ENCODE results near the gene DSCAML1.
A peak's percentile ranks its signal among the peaks of the same experiment; 100 is the strongest.

DSCAML1 gene

DNA sequence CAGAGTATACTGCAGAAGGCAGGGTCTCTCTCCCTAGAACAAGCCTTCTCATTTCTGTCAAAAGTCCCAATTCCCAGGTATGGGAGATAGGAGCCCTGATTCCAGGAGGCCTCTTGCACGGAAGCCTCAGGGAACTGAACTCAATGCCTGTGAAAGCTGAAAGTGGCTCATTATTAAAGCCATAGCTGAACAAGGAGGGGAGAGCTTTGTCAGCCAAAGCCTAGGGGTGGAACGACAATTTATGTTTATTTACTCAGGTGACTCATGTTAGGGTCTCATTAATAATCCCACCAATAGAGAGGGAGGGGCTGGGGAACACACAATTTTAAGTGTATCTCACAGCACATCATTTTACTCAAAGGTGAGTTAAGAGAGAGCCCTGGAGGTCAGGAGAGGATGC is 44.9 kb downstream of the DSCAML1 start:
- no peak for DNase-seq

DNA sequence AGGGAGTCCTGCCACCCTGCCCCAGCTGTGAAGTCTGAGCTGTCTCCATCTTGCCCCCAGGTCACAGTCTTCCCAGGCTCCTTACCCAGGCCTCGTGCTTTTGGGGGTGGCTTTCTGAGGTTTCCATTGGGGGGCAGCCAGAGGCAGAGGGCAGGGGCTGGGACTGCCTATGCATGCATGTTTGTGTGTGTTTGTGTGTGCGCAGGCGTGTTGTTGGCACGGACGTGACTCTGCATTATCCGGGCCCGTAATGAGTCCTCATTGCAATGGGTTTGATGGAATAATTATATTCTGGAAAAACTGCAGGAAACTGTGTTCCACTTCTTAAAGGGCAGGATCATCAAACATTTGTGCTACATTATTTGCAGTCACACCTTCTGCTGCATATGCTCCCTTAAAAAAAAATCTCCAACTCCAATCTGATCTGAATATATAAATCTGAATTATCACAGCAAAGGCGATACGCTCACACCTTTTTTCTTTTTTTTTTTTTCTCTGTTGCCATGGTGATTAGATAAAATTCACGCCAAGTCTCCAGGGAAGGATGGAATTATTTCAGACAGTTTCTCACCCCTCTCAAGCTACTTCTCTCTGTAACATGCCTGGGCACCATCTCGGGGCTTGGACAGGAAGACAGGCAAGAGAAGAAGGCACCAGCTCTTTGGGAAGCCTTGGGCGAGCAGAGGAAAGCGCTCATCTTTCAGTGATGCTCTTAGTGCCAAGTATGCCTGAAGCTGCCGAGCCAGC is 45.9 kb downstream of the DSCAML1 start:
- DNase-seq = no peak

DNA sequence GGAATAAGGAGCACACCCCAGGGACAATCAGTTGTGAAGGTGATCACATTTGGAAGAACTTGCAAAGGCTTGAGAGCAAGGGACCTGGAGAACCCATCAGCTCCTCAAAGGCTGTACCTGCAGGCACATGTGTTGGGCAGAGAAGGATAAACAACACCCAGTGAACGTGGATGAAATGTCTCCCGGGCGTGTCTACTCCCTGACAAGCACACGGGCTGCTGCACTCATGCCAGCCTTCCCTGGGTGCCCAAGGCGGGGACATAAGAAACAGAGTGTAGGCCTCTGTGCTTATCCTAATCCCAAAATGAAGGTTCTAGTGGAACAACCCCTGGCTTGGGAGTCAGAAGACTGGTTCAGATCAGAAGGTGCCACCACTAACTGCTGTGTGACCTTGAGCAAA is 46.7 kb downstream of the DSCAML1 start:
- DNase-seq = no peak

DNA sequence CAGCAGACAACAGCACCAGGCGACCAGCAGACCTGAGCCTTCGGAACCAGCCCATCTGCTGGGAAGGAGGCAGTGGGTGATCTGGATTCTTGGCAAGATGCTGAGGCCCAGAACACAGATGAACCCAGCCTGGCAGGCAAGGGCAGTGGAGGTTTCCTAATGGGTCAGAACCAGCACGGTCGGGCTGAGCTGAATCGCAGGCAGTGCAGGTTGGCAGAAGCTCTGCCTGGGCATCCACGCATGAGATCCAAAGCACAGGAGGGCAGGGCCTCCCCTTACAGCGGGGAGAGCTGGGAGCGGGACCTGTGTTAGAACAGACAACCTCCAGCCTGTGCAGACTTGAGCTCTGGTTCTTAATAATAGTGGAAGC is 47.5 kb downstream of the DSCAML1 start:
- no peak for DNase-seq

DNA sequence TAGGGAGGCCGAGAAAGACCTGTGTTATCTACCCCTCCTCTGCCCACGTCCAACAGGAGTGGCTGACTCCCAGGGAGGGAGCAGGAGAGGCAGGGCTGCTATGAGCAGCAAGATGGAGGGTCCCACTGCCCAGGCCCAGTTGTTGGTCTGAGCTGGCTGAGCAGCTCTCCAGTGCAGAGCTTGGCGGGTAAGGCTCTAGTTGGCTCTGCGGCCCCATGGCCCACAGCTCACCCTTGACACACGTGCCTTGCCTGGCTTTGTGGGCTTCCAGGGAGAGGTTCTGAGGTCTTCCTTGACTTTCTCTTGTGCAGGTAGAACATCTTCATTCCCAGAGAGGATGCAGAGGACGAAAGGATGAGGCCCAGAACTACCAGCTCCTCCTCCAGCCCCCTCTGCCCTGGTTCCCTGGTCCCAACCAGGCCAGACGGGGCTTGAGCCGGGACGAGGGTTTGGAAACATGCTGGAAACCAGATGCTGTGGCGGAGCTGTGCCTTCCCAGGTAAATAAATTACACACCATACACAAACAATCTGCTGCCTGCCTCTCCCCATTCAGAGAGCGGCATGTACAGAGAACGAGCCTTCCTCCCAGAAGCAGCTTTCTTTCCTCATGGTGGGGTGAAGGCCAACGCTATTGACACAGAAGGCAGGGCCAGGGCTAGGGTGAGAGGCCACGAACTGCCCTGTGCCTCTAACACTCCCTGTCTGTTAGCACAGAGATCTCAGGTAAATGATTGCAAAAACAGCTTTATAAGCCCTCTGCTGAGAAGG is 48.1 kb downstream of the DSCAML1 start:
- no peak for DNase-seq

DNA sequence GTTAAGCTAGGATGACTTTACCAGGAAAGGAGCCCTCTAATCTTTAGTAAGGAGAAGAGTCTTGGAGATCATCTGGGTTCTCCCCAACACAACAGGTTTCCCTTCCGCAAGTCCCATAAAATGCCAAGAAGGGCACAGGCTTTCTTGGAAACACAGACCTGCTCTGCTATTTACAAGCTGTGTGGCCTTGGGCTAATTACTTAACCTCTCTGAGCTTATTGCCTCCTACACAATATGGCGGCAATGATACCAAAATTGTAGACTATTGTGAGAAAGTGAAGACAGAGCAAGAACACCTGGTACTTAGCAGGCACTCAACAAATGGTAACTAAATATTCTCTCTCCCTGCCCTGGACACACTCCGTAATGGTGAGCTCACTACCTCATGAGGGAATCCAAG is 49.1 kb downstream of the DSCAML1 start:
- no peak for DNase-seq

DNA sequence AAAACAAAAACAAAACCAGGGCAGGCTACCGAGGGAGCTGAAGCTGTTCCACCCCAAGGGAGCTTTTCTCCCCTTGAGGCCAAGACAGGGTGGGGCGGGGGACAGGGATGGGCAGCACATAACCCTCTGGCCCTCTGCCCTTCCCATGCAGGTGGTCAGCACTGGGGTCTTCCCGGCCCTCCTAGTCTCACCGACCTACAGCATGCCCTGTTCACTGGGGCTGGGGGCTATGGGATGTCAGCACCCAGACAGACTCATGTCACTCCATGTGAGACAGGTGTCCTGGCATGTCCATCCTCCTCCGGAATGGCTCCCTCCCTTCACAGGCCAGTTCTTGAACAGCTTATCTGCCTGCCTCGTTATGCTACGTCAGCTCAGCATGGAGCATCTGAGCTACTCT is 51.7 kb downstream of the DSCAML1 start:
- no peak for DNase-seq

DNA sequence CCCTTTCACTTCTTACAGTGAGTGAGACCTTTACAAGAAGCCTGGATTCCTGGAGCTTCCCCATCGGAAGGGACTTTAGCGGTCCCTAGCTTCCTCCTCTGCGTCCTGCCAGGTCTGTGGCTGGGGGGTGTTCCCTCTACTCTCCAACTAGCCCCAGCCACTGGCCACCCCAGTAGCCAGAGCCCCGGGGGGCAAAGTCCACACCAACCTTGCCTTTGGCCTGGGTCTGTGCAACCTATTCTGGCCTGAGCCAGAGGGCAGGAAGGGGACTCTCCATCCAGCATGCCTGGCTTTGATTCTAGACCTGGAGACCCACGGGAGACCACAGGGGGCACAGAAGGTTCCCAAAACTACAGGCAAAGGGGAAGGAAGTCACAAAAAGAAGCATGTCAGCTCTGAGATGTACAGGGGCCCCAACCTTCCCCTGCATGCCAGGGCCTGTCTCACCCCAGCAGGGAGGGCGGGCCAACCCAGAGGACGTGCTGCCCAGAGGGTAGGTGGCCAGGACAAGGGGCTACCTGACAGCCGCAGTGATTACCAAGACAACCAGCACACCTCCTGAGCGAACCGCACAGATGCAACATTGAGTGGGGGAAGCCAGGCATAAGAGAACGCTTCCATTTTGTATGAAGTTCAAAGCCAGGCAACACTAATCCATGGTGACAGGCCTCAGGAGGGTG is 52.4 kb downstream of the DSCAML1 start:
- DNase-seq = no peak

DNA sequence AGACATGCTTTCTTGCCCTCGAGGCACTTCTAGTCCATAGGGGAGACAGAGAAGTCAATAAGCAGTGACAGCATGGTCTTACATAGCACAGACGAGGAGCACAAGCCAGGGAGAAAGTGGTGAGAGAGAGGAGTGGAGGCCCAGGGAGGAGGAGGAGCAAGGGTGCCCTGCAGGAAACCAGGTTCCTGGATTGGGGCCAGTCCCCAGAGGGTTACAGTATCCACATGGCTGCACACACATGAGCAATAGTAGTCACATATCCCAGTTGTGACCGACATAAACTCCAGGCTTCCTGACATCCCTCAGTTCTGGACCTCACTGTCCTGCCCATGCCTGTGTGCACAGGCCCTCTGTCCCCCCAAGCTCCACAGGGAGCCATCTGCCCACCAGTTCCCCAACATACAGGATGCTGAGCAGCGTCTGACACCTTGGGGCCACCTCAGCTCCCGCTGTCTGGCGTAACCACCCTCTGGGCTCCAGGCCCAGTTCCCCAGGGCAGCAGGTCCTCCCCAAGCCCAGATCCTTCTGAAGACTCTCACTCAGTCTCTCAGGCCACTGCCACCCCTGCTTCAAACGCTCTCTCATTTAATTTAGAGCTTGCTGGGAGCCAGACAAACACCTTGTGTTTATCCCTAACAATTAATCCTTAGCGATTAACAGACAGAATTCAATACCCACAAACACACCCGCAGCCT is 53.7 kb downstream of the DSCAML1 start:
- DNase-seq = peak; percentile 63

DNA sequence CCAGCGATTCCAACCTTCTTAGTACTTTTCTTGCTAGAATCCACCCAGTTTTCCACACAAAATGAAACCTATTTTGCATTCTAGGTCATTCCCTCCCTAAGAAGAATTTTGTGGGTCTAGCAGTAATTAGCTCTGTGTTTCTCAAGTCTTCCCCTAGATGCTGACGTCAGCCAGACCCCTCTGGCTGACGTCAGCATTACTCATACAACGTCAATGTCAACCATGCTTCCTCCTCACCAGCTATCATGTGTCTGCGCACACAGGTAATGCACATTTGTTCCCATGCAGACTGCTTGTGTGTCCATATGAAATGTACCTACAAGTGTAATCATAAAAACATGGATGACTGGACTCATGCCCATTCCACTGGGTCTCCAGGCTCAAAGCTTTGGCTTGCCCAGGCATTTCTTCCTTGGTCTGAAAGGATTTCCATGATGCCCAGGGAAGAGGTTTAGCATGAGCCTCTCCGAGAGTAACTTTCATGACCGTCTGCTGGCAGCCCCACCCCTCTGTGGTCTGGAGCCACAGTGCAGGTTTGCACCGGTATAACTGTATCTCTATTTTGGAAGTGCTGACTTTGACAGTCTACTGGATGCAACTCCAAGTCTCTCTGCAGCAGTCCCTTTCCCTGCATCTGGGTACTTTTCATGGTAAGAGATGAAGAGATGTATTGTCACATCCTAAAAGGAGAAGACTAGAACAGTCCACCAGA is 58.6 kb downstream of the DSCAML1 start:
- no peak for DNase-seq

DNA sequence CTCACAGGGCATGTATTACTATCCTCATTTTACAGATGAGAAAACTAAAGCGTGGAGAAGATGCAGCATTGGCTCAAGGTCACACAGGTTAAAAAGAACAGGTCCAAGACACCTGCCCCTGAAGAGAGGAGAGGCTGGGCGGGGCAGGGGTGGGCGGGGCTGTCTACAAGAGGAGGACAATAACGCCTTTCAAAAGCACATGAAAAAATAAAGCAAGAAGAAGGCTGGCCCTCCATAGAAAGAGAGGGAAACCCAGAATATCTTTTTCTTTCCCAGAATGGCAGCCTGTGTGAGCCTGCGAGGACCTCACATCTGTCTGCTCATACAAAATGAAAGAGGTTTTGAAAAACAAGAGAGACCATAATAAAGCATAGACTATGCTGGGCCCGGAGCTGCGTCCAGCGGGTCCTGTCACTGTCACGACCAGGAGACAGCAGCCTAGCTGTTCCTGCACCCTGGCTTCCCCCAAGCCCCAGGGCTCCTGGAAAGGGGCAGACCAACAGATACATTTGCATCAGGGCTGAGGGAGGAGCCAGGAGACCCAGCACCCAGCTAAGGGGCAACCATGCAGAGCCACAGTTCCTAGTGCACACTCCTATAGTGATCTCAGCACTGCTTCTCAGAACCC is 61.6 kb downstream of the DSCAML1 start:
- DNase-seq = no peak

DNA sequence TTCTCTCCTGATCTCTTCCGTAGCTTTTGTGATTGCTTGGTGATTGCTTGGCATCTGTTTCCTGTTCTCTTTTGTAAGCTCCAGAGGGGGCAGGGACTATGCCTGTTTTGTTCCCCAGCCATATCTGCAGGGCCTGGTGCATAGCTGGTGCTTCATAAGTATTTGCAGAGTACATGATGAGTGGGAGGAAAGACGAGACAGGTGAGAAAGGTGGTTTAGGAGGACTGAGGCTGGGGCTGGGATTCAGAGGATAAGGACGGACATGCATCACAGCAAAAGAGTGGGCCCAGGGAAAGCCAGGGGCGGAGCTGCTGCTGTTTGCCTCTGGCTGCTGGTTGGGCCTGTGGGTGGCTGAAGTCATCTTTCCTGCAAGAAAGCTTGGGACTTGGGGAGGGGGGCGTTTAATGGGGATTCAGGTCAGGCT is 62.4 kb downstream of the DSCAML1 start:
- peak; percentile 94 for DNase-seq

DNA sequence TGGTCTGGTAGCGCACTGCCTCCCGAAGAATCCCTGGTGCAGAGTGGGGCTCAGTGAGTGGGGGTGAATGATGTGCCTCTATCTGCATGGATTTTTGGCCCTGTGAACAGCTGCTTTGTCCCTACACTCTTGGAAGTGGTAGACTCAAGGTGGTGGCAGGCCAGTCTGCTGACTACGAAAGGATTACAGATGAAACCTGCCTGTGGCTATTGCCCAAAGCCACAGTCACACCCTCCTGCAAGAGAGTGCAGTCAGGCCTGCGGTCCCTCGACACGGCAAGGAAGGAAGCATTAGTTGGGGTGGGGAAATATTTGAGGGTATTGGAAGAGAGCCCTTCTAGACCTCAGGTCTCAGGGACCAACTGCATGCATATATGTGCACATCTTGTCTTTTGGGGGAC is 63.7 kb downstream of the DSCAML1 start:
- DNase-seq = no peak

DNA sequence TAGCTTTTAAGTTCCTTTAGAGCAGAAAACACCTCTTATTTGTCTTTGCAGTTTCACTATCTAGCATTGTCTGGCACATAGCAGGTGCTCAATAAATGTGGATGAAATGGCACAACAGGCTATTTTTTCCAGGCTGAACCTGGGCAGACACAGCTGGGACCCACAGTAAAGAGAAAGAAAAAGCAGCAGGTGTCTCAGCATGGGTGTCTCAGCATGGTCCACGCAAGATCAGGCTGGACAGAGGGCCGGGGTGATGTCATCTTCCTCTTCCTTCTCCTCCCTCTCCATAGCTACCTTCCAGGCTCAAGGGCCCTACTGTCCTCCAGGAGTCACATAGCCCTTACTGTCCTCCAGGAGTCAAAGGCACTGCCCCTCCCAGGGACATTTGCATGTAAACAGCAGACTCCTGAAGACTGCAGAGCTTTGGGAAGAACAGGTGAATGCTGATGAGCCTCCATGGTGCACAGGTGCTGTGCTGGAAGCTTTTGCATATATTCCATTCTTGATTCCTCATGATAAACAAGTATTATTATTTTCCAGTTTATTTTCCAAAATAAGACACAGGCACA is 65.2 kb downstream of the DSCAML1 start:
- peak; percentile 70 for DNase-seq

DNA sequence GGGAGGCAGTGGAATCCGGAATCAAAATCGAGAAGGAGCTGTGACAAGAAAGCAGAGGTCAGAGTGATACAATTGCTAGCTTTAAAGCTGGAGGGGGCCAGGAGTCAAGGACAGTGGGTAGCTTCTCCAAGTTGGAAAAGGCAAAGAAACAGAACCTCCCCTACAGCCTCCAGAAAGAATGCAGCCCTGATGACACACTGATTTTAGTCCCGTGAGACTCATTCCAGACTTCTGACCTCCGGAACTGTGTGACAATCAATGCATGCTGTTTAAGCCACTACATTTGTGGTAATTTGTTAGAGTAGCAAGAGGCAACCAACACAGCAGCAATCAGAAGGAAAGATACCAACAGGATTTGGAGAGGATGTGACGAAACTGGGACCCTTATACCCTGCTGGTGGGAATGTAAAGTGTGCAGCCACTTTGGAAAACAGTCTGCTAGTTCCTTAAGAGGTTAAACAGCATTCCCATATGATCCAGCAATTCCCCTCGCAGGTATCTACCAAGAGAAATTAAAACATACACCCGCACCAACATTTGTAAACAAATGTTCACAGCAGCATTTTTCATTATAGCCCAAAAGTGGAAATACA is 66.7 kb downstream of the DSCAML1 start:
- no peak for DNase-seq

DNA sequence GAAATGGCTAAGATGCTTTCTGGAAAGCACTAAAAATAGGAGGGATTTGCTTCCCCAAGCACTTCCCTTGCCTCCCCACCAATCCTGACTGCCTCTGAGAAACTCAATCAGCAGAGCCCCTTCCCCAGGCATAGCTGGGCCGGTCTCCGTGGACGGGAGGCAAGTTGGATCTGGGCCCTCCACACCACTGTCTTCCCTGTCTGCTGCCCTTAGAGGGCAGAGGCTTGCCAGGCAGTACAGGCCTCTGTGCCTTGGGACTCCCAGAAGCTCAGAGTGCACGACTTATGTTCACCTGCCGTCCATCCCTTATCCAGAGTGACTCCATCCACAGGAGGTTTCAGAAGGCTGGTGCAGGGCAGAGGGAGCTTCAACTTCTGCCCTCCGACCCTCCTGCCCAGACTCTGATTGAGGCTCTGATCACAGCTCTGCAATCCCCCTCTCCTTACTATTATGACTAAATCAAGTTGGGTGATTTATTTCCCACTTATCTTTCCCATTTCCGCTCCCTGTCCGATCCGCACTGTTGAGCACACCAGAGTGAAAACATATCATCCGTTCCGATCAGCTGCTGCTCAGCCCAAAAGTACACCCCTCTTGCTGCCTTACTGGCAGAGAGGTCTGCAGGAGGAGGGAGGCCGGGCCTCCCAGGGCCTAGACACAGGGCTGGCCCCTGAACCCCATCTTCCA is 71.8 kb downstream of the DSCAML1 start:
- peak; percentile 44 for DNase-seq

DNA sequence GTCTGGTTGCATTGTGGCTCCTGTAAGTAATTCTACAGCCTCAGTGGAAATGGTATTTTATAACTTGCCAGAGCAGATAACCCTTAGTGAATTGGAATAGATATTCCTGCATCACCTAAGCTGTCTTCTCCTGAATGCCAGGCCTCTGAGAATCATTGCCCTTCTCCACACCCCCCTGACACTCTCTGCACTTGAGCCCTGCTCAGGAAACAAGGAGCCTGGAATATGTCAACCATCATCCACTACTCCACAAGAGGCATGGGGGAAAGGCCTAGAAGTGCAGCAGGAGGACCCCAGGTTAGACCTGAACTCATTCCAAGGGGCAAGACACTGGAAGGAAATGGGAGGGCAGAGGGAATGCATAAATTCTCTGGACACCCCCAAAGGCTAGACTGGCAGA is 72.4 kb downstream of the DSCAML1 start:
- no peak for DNase-seq

DNA sequence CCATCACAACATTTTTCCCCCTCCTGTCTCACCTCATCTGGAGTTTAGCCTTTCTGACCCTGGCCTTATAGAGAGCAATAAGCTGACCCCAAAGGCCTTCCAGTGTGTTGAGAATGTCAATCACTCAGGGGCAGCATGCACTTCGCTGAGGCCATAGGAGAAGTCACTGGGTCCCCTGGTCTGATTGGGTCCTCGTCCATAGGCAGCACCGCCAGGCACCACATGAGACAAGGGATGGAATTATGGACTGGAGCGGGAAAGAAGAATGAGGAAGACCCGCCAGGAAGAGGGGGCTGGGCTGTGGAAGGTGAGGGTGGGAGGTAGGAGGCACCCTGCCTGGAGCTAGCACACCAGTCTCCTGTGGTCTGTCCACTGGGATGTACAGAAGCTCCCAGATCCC is 72.9 kb downstream of the DSCAML1 start:
- DNase-seq = no peak

DNA sequence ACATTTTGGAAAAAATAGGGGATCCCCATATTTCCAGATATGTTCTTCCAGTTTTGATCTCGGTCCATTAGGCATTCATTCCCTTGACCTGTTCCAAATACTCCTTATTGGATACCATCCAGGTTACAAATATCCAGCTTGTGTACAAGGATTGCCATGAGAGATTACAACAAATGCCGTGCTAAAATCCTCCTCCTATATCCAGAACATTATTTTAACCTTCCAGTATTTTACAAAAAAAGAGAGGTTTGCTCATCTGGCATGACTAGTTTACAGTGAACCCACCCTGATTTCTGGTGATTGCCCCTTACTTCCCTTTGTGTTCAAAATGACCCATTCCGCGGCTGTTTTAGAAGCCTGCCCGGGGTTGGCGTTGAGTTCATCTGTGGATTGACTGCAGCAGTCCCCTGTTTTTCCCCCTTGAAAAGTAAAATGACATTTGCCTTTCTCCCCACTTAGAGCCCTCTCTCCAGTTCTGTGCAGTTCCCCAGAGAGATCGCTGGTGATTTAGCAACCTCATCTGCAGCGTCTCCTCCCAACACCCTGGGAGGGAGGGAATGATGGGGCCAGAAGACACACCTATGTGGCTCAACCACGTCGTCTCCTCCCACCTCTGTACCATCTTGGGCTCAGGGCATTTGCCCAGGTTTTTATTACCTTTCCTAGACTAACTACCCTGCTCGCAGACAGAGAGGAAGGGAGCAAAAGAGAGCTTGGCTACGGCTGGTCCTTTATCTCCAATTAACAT is 73.6 kb downstream of the DSCAML1 start:
- no peak for DNase-seq

DNA sequence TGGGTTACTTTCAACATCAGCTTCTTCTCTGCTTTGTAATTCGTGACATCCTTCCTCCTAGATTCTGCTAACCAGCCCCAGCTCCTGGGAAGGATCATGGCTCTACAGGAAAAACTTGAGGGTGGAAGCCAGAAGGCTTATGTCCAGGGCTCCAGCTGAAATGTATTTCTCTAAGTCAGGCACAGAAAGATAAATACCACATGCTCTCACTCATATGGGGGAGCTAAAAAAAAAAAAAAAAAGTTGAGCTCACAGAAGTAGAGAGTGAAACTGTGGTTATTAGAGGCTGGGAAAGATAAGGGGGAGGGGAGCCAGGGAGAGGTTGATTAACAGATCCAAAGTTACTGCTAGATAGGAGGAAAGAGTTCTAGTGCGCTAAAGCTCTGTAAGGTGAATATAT is 74.9 kb downstream of the DSCAML1 start:
- DNase-seq = no peak

Data from NCI-H2029 (cell line).